HL-60 (cell line): ENCODE measurements around the gene ALG1L2.
"Not testable (repeated sequence)": the region's sequence is repeated elsewhere in the genome, so short reads cannot be mapped to it uniquely, and the experiment has no call there.

Source experiments
- CTCF ChIP-seq: IDR thresholded peaks from one replicate; pipeline ENCODE4 v1.5.1; 2011; ENCODE audit warnings: low read length, control low read depth, inconsistent platforms; ENCODE audit not compliant: insufficient read depth
- GABPA ChIP-seq: IDR thresholded peaks from 2 replicates; pipeline ENCODE4 v1.6.1; 2012; ENCODE audit warnings: low read depth
- POLR2AphosphoS5 ChIP-seq: IDR thresholded peaks from 2 replicates; pipeline ENCODE4 v1.6.1; 2012; ENCODE audit warnings: low read depth
- REST ChIP-seq: IDR thresholded peaks from 2 replicates; pipeline ENCODE4 v1.6.1; 2012; ENCODE audit warnings: low read depth; ENCODE audit not compliant: insufficient replicate concordance
- SPI1 ChIP-seq: IDR thresholded peaks from 2 replicates; pipeline ENCODE4 v1.6.1; 2012; ENCODE audit warnings: low read depth, mild to moderate bottlenecking, borderline replicate concordance

- not testable (repeated sequence) for TF ChIP-seq CTCF, REST, POLR2AphosphoS5, GABPA, SPI1
Measured at GRCh38 chr3:130037126-130037815, 44.4 kb upstream of the ALG1L2 start.
